HG03064 (cell line): ENCODE measurements around the gene WWC2.

Experiments used
- ATAC-seq: cut with Tn5 transposase; IDR thresholded peaks from one replicate; pipeline ENCODE4 v1.9.1; 2021; ENCODE audit warnings: low read depth; ENCODE audit not compliant: unreplicated experiment

Gene WWC2

GRCh38 chr4:183098723-183099536 lies at the start of gene WWC2:
WWC2 (plus strand) TSS chr4:183099257; CDS start chr4:183099492, 235 bp downstream.
- ATAC-seq = no peak

DNA sequence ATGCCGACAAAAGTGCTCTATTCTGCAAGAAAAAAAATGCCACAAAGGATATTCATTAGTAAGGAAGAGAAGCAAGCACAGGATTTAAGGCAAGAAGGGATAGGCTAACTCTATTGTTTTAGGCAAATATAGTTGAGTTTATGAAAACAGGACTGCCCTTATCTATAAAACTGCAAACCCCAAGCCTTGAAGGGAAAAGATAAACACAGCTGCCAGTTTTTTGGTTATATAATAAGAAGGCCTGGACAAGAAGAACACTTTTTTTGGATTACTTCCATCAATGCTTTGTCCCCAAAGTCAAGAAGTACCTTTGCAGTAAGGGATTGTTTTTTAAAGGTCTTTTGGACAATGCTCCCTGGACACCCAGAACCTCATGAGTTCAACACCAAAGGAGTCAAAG lies 45.4 kb upstream of the WWC2 start:
- ATAC-seq = no peak

- ATAC-seq = no peak
Measured at GRCh38 chr4:183057255-183057654, 41.8 kb upstream of the WWC2 start.

- ATAC-seq = no peak
Measured at GRCh38 chr4:183059797-183060196, 39.3 kb upstream of the WWC2 start.

GRCh38 chr4:183068502-183068901 lies 30.6 kb upstream of the WWC2 start:
- ATAC-seq = no peak

- no peak for ATAC-seq
Measured at GRCh38 chr4:183071222-183071621, 27.8 kb upstream of the WWC2 start.

GRCh38 chr4:183072176-183072575 lies 26.9 kb upstream of the WWC2 start:
- ATAC-seq = no peak

- ATAC-seq = no peak
Measured at GRCh38 chr4:183073838-183074145, 25.3 kb upstream of the WWC2 start.

- ATAC-seq = no peak
Measured at GRCh38 chr4:183074288-183074990, 24.6 kb upstream of the WWC2 start.

DNA sequence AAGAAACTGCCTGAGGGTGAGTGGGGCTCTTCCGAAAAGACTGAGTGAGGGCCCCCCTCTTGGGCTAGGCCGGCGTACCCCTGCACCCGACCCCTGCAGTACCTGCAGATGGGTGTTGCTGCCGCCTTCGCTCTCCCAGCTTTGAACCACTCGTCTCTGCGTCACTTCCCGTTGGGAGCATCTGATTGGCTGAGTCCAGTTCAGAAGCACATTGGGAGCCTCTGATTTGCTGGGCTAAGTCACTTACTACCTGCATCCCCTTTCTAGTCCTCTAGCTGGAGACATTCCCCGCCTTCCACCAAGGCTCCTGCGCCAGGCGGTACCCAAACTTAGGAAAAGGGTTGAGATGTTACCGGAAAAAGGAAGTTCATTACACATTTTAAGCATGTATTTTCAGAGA lies 20.4 kb upstream of the WWC2 start:
- no peak for ATAC-seq

- ATAC-seq = no peak
Measured at GRCh38 chr4:183080372-183081115, 18.5 kb upstream of the WWC2 start.

DNA sequence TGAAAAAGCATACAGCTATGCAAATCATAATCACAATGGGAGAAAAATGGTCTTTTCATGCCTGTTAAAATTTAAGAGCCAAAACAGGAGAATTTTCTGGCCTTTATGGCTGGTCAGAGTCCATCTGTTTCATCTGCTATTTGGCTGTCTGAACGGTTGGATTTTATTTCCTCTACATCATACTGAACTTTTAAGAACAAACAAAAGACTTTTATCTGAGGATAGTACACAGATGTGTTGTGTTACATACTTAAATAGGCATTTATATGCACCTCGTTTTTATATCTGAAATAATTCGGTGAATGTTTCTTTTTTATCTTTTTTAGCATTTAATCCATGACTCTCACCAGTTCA lies 18.0 kb upstream of the WWC2 start:
- ATAC-seq = no peak

DNA sequence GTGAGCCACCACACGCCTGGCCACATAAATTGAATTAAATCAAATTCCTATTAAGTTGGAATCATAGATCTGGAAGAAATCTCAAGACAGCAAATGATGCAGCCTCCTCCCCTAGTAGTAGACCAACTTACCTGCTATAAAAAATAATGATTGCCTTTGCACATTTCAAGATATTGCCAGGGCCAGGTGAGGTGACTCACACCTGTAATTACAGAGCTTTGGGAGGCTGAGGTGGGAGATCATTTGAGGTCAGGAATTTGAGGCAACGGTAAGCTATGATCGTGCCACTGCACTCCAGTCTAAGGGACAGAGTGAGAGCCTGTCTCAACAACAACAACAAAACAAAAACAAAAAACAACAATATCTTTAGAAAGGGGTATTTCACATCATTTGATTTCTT lies 17.0 kb upstream of the WWC2 start:
- ATAC-seq = no peak

GRCh38 chr4:183094393-183095198 lies 4.5 kb upstream of the WWC2 start:
- ATAC-seq = no peak

DNA sequence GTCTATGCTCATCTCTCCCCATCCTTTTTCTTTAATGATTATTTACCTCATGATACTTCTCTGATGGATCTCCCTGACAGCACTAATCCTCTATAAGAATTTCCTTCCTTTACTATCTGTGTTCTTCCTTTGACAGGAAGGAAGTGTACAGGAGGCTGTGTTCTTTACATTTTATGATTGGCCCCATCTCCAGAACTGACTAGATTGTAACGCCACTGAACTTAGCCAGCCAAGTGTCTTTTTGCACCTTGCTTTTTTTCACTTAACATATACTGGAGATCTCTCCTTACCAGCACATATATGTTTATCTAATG lies 3.9 kb upstream of the WWC2 start:
- no peak for ATAC-seq

GRCh38 chr4:183096276-183096965 lies 2.6 kb upstream of the WWC2 start:
- ATAC-seq = no peak

DNA sequence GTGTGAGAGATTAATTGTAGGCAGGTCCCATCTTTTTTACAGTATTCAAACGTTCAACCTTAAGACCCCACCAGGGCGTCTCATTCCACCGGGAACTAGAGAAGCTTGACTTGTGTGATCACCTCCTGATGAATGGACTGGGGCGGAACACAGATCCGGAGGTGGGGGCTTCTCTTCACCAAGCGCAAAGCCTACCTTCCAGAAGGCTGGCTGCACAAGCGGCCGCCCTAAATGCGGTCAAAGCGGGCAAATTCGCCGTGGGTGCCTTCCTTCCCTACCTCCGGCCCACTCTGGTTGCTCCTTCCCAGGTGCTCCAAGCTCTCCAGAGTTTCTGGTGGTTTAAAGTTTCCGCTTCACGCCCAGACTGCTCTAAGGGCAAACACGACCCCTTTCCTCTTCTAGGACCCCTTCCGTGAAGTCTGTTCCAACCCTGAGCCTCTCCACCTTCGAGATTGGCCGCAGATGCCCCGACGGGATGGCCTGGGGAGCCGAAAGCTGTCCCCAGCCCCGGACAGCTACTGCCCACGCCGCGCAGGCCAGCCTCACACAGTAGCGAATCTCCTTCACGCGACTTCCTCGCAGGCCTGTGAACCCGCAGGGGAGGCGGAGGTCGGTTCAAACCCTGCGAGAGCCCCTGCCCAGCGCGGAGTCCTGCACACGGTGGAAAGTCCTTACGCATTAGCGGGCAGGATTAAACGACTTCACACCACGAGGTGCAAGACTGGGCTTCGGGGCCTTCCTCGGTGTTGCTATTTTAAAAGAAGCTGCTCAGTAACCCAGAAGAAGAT lies 1.6 kb upstream of the WWC2 start:
- no peak for ATAC-seq

DNA sequence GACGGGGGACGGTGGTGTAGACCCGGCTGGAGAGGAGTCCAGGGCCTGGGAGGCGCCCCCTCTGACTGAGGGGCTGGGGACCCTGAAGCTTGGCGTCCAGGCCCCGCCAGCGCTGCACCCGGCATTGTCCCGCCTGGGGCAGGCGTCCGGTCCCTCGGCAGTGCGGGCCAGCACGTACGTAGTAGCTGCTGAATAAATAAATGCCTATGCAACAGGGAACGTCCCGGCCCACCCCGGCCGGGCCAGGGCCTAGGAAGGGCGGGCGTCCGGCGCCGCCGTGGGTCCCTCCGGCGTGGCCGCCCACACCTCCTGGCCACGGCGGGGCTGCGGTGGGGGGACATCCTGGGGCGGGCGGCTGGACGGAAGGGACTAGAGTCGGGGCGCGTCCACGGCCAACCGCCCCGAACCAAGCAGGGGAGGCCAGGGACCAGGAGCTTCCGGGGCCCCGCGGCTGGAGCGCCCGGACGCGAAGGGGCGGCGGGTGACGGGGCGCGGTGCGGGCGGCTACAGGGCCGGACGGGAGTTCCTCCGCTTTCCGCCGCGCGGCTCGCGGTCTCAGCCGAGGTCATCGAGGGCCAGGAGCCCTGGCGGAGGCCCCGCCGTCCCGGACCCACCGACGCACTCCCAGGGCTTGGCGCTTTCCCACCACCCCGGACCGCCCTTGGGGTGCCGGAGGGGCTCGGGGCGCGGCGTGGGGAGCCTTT lies 886 bp upstream of the WWC2 start:
- ATAC-seq = no peak
